ENCODE data around the gene SUMF1.

SUMF1 gene

DNA sequence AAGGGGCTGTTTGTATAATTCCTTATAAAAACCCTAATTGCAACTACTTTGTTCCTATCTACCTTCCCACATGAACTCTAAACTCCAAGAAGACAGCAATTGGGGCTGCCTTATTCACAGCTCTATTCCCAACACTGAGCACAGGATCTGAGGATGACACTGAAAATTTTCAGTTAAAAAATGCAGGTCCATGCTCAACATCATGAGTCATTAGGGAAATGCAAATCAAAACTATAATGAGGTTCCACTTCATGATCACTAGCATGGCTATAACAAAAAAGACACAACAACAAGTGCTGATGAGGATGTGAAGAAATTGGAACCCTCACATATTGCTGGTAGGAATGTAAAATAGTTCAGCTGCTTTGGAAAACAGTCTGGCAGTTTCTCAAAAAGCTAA is 12.9 kb downstream of the SUMF1 start:
- Histone ChIP-seq H3K9ac (ENCODE audit: low read depth, low read length) (no peak overlapping the region), H3K27me3 (ENCODE audit: insufficient read depth, low read length) (no peaks in the 10 kb centered on the region), H3K4me1 (ENCODE audit: insufficient read depth, low read length) (no peaks in the 10 kb centered on the region; the same call in 1 of the 2 replicates), H3K9me3 (ENCODE audit: insufficient read depth, low read depth, low read length) (no peaks in the 10 kb centered on the region), H3K27ac (ENCODE audit: low read depth, low read length) (no peak overlapping the region), H3K36me3 (ENCODE audit: insufficient read depth, low read length) (0 out of 2 replicates have a peak, but pooled peaks cover under 1% of the 10 kb centered on the region), H3K4me3 (ENCODE audit: low read length) (no peak overlapping the region)

DNA sequence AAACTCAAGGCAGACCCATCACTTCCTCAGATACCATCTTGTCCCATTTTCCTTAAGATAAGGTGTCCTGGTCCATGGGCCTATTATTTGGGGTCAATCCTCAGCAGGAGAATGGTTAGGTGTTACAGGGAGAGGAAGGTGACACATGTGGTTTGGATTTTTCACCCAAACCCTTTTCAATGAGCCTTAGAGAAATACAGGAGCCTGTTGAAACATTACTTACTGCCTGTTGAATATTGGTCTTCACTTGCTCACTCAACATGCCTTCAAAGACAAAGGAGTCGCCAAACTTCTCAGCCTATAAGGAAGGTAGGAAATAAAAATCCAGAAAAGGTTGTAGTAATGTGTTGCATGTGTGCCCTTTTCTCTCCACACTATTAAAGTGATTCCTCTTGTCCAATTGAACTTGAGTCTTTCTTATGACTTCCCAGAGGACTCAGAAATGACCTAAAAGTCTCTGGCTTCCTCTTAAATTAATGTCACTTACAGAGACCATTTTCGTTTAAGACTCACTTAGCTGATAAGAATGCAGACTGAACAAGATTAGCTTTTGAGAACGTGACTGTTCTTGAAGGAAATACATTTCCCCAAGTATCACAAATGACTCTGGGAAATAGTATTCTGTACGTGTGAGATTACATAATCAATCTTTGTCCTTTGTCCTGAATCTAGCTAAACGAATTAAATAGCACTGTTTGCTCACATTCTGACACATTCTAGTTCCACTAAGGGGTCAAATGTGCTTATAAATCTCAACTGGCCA is 17.8 kb downstream of the SUMF1 start:
- Histone ChIP-seq H3K36me3 (ENCODE audit: insufficient read depth, low read length) (peaks cover 15% of the 10 kb centered on the region; the same call in 1 of the 2 replicates), H3K4me1 (ENCODE audit: insufficient read depth, low read length) (peaks cover 17% of the 10 kb centered on the region), H3K4me3 (ENCODE audit: low read length) (no peak overlapping the region), H3K27ac (ENCODE audit: low read depth, low read length) (no peak overlapping the region), H3K27me3 (ENCODE audit: insufficient read depth, low read length) (no peaks in the 10 kb centered on the region), H3K9me3 (ENCODE audit: insufficient read depth, low read depth, low read length) (no peaks in the 10 kb centered on the region), H3K9ac (ENCODE audit: low read depth, low read length) (no peak overlapping the region)
- 92% methylated on average over 4 of the region's 5 CpGs for WGBS

DNA sequence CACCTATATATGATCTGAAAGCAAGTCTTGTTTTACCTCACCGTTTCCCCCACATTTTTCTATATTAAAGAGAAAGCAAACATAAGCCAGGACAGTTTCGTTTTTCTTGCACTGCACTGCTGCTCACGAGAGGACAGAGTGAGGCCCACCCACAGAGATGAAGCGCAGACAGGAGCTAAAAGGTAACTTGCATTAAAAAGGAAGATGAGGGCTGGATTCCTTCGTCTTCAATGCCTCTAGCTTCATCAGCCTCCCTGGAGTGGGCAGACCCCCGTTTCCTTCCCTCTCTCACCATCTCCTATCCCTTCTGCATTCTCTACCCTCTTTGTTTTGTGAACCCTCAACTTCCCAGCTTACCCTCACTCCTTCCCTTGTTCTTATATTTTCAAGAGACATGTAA is 18.9 kb downstream of the SUMF1 start:
- Histone ChIP-seq H3K9me3 (ENCODE audit: insufficient read depth, low read depth, low read length) (no peaks in the 10 kb centered on the region), H3K36me3 (ENCODE audit: insufficient read depth, low read length) (peaks cover 17% of the 10 kb centered on the region; the same call in 1 of the 2 replicates), H3K27ac (ENCODE audit: low read depth, low read length) (no peak overlapping the region), H3K9ac (ENCODE audit: low read depth, low read length) (no peak overlapping the region), H3K27me3 (ENCODE audit: insufficient read depth, low read length) (no peaks in the 10 kb centered on the region), H3K4me1 (ENCODE audit: insufficient read depth, low read length) (peaks cover 17% of the 10 kb centered on the region), H3K4me3 (ENCODE audit: low read length) (no peak overlapping the region)
- 43% methylated on average over 6 of the region's 6 CpGs for WGBS

DNA sequence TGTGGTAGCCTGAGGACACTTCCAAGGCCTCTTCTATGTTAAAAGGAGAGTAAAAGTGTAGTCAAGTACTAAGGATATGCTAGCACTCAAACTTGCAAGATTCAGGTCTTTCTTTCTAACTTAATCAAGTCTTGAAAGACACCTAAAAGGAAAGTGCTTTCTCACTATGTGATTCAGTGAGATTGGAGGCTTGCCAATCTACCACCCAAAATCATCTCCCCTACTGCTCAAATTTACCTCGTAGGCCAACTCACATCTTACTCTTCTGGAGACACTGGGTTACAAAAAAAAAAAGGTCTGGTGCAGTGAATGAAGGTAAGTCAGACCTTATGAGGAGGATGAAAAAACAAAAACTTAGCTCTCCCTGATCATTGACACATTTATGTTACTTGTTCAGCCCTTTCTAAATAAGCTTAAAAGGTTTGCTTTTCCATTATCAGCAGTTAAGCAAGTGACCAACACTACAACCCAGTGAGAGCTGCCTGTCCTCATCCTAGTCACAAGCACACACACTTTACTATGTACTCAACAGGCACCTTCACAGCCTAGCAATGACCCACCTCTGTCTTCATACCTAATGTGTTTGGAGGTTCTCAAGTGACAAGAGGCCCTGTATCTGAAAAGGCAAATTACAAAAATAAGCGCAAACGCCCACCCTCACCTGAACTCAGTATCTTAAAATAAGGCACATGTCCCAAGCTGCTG is 19.6 kb downstream of the SUMF1 start:
- peaks cover 17% of the 10 kb centered on the region for H3K4me1 ChIP-seq (ENCODE audit: insufficient read depth, low read length)
- 93% methylated on average over 3 of the region's 3 CpGs for WGBS
- no peaks in the 10 kb centered on the region for H3K9me3 ChIP-seq (ENCODE audit: insufficient read depth, low read depth, low read length)
- no peak overlapping the region for H3K4me3 ChIP-seq (ENCODE audit: low read length)
- no peak overlapping the region for H3K9ac ChIP-seq (ENCODE audit: low read depth, low read length)
- H3K36me3 ChIP-seq (ENCODE audit: insufficient read depth, low read length), result peaks cover 17% of the 10 kb centered on the region; the same call in 1 of the 2 replicates
- H3K27ac ChIP-seq (ENCODE audit: low read depth, low read length), result no peak overlapping the region
- no peaks in the 10 kb centered on the region for H3K27me3 ChIP-seq (ENCODE audit: insufficient read depth, low read length)

DNA sequence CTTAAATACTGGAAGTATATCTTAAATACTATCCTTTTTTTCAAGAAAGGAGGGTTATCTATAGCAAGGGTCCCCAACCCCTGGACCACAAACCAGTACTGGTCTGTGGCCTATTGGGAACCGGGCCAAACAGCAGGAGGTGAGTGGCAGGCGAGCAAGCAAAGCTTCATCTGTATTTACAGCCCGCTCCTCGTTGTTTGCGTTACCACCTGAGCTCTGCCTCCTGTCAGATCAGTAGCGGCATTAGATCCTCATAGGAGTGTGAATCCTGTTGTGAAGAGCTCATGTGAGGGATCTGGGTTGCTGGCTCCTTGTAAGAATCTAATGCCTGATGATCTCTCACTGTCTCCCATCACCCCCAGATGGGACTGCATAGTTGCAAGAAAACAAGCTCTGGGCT is 26.1 kb downstream of the SUMF1 start:
- no peak overlapping the region for H3K4me3 ChIP-seq (ENCODE audit: low read length)
- H3K9ac ChIP-seq (ENCODE audit: low read depth, low read length), result no peak overlapping the region
- no peaks in the 10 kb centered on the region for H3K9me3 ChIP-seq (ENCODE audit: insufficient read depth, low read depth, low read length)
- no peaks in the 10 kb centered on the region for H3K4me1 ChIP-seq (ENCODE audit: insufficient read depth, low read length)
- H3K27me3 ChIP-seq (ENCODE audit: insufficient read depth, low read length), result no peaks in the 10 kb centered on the region
- no peak overlapping the region for H3K27ac ChIP-seq (ENCODE audit: low read depth, low read length)
- 92% methylated on average over 6 of the region's 6 CpGs for WGBS
- H3K36me3 ChIP-seq (ENCODE audit: insufficient read depth, low read length), result peaks cover 10% of the 10 kb centered on the region; the same call in 1 of the 2 replicates

DNA sequence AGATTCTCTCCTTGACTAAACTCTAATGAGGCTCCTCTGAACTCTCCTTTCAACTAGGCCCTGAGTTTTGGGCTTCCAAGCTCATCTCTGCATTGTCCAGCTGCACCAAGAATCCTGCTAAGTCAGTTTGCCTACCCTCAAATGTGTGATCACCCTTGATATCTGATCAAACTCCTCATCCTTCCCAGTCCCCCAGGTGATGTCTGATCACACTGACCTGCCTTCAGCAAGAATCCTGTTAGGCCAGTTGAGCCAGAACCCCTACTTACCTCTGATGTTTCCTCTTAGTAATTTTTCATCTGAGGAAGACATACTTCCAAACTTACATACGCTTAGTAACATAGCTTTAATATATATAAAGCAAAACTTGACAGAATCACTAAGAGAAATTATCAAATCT is 28.8 kb downstream of the SUMF1 start:
- Histone ChIP-seq H3K9me3 (ENCODE audit: insufficient read depth, low read depth, low read length) (no peaks in the 10 kb centered on the region), H3K4me3 (ENCODE audit: low read length) (no peak overlapping the region), H3K27me3 (ENCODE audit: insufficient read depth, low read length) (no peaks in the 10 kb centered on the region), H3K36me3 (ENCODE audit: insufficient read depth, low read length) (no peaks in the 10 kb centered on the region), H3K4me1 (ENCODE audit: insufficient read depth, low read length) (no peaks in the 10 kb centered on the region), H3K27ac (ENCODE audit: low read depth, low read length) (no peak overlapping the region), H3K9ac (ENCODE audit: low read depth, low read length) (no peak overlapping the region)
- no CpG with 5 or more reads among the region's 1 CpG for WGBS

DNA sequence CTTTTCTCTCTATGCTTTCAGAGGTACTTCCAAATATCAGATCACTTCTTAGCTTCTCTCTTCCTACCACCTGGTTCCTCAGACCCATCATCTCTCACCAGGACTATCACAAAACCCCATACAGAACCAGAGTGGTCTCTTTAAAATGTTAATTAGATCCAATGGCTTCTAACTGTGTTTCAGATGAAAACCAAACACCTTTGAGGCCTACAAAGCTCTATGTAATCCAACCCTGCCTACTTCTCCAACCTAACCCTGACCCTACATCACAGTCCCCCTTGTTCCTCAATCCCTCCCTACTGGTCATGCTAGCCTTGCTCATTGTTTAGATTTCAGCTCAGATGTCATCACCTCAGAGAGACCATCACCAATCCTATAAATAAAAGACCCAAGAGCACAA is 34.8 kb downstream of the SUMF1 start:
- H3K27me3 ChIP-seq (ENCODE audit: insufficient read depth, low read length), result no peaks in the 10 kb centered on the region
- H3K4me1 ChIP-seq (ENCODE audit: insufficient read depth, low read length), result peaks cover 5% of the 10 kb centered on the region; the same call in 1 of the 2 replicates
- H3K27ac ChIP-seq (ENCODE audit: low read depth, low read length), result no peak overlapping the region
- peaks cover 14% of the 10 kb centered on the region for H3K9me3 ChIP-seq (ENCODE audit: insufficient read depth, low read depth, low read length)
- H3K9ac ChIP-seq (ENCODE audit: low read depth, low read length), result no peak overlapping the region
- H3K4me3 ChIP-seq (ENCODE audit: low read length), result no peak overlapping the region
- H3K36me3 ChIP-seq (ENCODE audit: insufficient read depth, low read length), result peaks cover 3% of the 10 kb centered on the region; the same call in 1 of the 2 replicates

DNA sequence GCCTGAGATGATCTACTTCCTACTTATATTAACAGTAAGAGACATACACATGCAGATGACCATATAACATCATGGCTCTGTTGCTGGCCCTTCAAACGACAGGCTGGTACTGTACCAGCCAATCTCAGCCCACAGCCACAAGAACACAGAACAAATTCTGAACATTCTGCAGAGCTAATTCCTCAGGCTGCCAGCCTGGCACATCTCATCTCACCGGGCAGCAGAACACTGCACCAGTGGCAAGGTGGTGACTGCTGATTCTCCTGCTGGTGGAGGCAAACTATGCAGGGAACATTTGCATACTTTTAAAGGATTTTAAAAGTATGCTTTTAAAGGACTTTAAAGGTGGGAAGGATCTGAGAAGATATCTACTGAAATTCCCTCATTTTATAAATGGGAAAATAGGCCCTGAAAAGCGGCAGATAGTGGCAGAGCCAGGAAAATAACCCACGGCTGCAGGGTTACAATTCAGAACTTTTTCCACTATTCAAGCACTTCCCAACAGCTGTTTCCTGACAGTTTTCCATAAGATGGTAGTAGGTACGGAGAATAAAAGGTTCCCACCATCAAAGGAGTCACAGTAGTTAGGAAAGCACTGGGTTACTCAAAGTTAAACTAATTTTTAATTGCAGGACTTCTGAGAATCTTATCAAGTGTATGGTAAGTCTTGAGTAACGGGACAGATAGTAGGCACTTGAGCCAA is 37.3 kb downstream of the SUMF1 start:
- Histone ChIP-seq H3K9ac (ENCODE audit: low read depth, low read length) (no peak overlapping the region), H3K36me3 (ENCODE audit: insufficient read depth, low read length) (peaks cover 3% of the 10 kb centered on the region; the same call in 1 of the 2 replicates), H3K4me1 (ENCODE audit: insufficient read depth, low read length) (peaks cover 11% of the 10 kb centered on the region), H3K27ac (ENCODE audit: low read depth, low read length) (no peak overlapping the region), H3K9me3 (ENCODE audit: insufficient read depth, low read depth, low read length) (peaks cover 14% of the 10 kb centered on the region), H3K27me3 (ENCODE audit: insufficient read depth, low read length) (no peaks in the 10 kb centered on the region), H3K4me3 (ENCODE audit: low read length) (no peak overlapping the region)
- WGBS, result 86% methylated on average over 6 of the region's 6 CpGs

DNA sequence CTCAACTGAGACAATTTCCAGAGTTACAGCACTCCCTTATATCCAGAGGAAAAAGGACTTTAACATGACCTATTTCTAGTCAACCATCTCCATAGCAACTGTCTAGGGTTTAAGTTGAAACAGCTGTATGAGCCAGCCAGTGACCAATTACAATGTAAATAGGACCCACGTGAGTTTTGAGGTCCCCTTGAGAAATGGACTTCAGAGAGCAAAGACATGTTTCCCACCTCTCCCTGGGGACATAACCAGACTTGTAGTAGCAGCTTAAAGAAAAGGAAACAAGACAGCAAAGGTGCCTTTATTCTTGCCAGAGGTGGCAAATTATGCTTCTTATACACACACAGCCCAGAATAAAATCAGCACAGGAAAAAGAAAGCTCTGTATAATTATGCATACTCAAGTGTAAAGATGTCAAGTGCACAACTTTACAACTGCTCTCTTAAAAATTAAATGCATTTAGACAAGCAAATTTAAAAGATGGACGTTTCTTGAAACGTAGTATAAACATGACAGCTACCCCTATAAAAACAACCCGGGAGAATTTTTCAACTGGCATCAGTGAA is 40.2 kb downstream of the SUMF1 start:
- peaks cover 6% of the 10 kb centered on the region; the same call in 1 of the 2 replicates for H3K4me1 ChIP-seq (ENCODE audit: insufficient read depth, low read length)
- no peaks in the 10 kb centered on the region for H3K27me3 ChIP-seq (ENCODE audit: insufficient read depth, low read length)
- H3K36me3 ChIP-seq (ENCODE audit: insufficient read depth, low read length), result peaks cover 2% of the 10 kb centered on the region; the same call in 1 of the 2 replicates
- no peak overlapping the region for H3K4me3 ChIP-seq (ENCODE audit: low read length)
- 76% methylated on average over 4 of the region's 4 CpGs for WGBS
- no peak overlapping the region for H3K9ac ChIP-seq (ENCODE audit: low read depth, low read length)
- peaks cover 12% of the 10 kb centered on the region for H3K9me3 ChIP-seq (ENCODE audit: insufficient read depth, low read depth, low read length)
- no peak overlapping the region for H3K27ac ChIP-seq (ENCODE audit: low read depth, low read length)

DNA sequence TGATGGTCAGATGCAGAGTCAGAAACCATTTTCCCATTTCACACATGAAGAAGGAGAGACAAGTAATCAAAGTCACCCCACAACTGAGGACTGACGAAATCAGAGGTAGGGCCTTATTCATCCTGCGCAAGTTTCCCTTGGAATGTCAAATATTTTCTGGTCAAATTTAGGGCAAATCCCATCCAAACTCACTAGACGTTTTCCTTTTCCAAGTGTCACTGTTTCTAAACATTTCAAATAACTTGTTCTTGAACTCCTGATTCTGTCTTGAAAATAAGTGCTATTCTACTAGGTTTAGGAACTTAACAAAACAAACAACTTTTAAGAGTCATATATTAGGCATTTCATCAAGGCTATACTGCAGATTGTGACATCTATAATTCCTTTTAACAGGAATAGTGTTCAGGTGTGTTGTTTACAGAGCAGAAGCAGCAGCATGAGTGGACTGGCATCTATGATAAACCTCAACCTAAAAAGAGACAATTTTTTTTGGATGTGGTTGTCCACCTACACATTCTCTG is 40.7 kb downstream of the SUMF1 start:
- 87% methylated on average over 3 of the region's 3 CpGs for WGBS
- no peak overlapping the region for H3K9ac ChIP-seq (ENCODE audit: low read depth, low read length)
- no peak overlapping the region for H3K4me3 ChIP-seq (ENCODE audit: low read length)
- H3K9me3 ChIP-seq (ENCODE audit: insufficient read depth, low read depth, low read length), result peaks cover 6% of the 10 kb centered on the region; the same call in 1 of the 2 replicates
- H3K27me3 ChIP-seq (ENCODE audit: insufficient read depth, low read length), result no peaks in the 10 kb centered on the region
- H3K36me3 ChIP-seq (ENCODE audit: insufficient read depth, low read length), result no peaks in the 10 kb centered on the region
- no peak overlapping the region for H3K27ac ChIP-seq (ENCODE audit: low read depth, low read length)
- peaks cover 6% of the 10 kb centered on the region; the same call in 1 of the 2 replicates for H3K4me1 ChIP-seq (ENCODE audit: insufficient read depth, low read length)

Data from HUES64 (cell line).